NCI-H1105 (cell line): ENCODE measurements around the gene TTN.

Experiments used
- DNase-seq: peaks from one replicate; lab custom pipeline; 2025; lab: John Stamatoyannopoulos, UW

The TTN gene

GRCh38 chr2:178807227-178808008 is at the start of gene TTN:
TTN (minus strand) TSS chr2:178807423; CDS start chr2:178804642, 2,781 bp downstream.
- no peak for DNase-seq

- no peak for DNase-seq
These were observed 47.9 kb upstream of the TTN start for GRCh38 chr2:178855151-178855550.

- DNase-seq = no peak
These were observed 41.1 kb upstream of the TTN start for GRCh38 chr2:178848335-178848734.

GRCh38 chr2:178846458-178846802 is 39.2 kb upstream of the TTN start:
- DNase-seq = no peak

GRCh38 chr2:178845566-178846457 is 38.6 kb upstream of the TTN start:
- DNase-seq = no peak

- DNase-seq = no peak
These were observed 37.5 kb upstream of the TTN start for GRCh38 chr2:178844701-178845100.

- no peak for DNase-seq
These were observed 37.0 kb upstream of the TTN start for GRCh38 chr2:178844269-178844668.

GRCh38 chr2:178843697-178844096 is 36.5 kb upstream of the TTN start:
- no peak for DNase-seq

GRCh38 chr2:178836807-178837206 is 29.6 kb upstream of the TTN start:
- no peak for DNase-seq

GRCh38 chr2:178834086-178834485 is 26.9 kb upstream of the TTN start:
- no peak for DNase-seq

GRCh38 chr2:178833382-178833781 is 26.2 kb upstream of the TTN start:
- no peak for DNase-seq

- no peak for DNase-seq
These were observed 23.2 kb upstream of the TTN start for GRCh38 chr2:178830451-178830850.

GRCh38 chr2:178829981-178830380 is 22.8 kb upstream of the TTN start:
- DNase-seq = no peak

GRCh38 chr2:178829299-178829960 is 22.2 kb upstream of the TTN start:
- no peak for DNase-seq

GRCh38 chr2:178828486-178828881 is 21.3 kb upstream of the TTN start:
- no peak for DNase-seq

GRCh38 chr2:178827739-178828485 is 20.7 kb upstream of the TTN start:
- DNase-seq = no peak

- DNase-seq = no peak
These were observed 19.9 kb upstream of the TTN start for GRCh38 chr2:178827111-178827510.

GRCh38 chr2:178825183-178825582 is 18.0 kb upstream of the TTN start:
- no peak for DNase-seq

- DNase-seq = no peak
These were observed 17.0 kb upstream of the TTN start for GRCh38 chr2:178824181-178824580.

- no peak for DNase-seq
These were observed 12.8 kb upstream of the TTN start for GRCh38 chr2:178819992-178820391.

- no peak for DNase-seq
These were observed 12.1 kb upstream of the TTN start for GRCh38 chr2:178819147-178819875.
